GM18519 (cell line): Measurements from ENCODE around the gene TXLNB.

Experiments used
- ATAC-seq: cut with Tn5 transposase; IDR thresholded peaks from one replicate; pipeline ENCODE4 v1.9.1; 2021; ENCODE audit warnings: mild to moderate bottlenecking, moderate library complexity; ENCODE audit not compliant: unreplicated experiment, low FRiP score

The TXLNB gene

GRCh38 chr6:139291813-139292619, at the start of gene TXLNB:
Gene TXLNB (minus strand): TSS chr6:139291998. CDS start chr6:139288899, 3,099 bp downstream.
- ATAC-seq, result peak; percentile 58

DNA sequence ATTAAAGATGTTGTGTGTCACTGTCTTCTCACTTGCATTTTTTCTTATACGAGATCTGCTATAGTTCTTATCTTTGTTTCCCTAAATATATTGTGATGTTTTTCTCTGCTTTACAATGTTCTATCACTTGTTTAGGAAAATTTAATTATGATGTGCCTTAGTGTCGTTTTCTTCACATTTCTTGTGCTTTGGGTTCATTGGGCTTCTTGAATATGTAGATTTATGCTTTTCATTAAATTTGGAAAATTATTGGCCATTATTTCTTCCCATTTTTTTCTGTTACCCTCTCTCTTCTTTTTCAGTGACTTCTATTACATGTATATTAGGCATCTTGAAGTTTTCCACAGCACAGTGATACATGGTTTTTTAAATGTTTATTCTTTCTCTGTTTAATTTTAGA, 49.3 kb upstream of the TXLNB start:
- no peak for ATAC-seq

- ATAC-seq, result no peak
Observed at GRCh38 chr6:139338795-139339194, 47.0 kb upstream of the TXLNB start.

- no peak for ATAC-seq
Observed at GRCh38 chr6:139337830-139338229, 46.0 kb upstream of the TXLNB start.

DNA sequence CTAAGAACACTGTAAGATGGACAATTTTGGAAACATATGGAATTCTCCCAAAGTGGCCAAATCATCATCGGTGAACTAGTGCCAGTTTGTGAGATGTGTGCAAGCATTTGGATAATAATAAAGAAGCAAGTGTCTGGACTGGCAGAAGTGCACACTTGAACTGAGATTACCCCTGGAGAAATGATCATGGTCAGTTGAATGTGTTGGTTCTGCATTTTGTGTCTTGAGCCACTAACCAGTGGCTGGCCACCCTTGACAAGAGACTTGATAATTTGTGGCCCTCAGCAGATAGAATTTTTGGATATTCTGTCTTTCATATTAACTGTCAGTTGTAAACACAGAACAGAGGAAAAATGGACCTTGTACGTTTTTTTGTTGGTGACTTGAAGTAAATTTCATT, 45.2 kb upstream of the TXLNB start:
- no peak for ATAC-seq

DNA sequence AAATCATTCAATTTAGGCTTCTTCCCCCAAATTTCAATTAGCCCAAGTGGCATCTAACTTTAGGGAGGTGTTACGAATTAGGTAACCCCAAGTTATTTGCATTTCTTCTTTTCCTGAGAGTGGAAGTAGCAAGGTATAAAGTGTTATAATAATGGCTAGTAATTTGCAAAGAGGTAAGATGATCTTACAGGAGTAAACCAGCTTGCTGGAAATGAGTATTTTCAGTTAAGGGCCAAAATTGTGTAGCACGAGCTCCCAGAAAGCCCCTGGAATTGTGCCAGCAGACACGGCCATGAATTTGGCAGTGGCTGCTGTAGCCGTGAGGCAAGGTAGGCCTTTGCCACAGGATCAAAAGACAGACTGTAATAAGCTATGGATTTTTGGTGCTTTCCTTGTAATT, 44.7 kb upstream of the TXLNB start:
- ATAC-seq, result no peak

DNA sequence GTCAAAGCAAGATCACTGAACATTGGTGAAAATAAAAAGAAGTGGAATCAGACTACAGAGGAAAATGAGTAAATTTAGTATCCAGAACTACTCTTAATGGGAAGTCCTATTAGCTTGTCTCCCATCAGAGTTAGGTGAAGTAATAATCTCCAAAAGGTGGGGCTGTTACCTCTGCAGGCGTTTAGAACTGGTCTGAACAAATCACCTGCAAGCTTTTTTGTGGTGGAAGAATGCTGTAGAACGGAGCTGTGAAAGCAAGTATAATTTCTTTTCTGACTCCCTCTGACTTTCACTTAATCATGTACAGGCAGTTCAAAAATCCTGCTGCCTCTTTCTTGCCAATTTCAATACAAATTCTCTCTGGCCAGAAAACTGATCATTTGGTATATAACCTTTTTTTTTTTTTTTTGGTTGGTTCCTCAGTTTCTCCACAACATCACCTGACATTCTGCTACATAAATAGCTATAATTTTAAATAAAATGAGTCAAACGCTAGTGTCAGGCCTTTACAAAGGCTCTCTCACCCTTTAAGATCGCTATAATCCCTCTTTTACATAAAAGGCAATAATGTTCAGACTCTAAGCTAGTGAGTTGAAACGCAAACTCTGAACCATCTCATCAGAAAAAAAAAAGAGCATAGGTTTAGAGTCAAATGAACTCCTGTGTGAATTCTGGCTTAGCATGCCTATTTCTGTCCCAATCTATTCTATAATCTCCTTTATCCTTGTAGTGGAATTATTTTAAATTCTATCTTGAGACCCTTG, 43.8 kb upstream of the TXLNB start:
- no peak for ATAC-seq

DNA sequence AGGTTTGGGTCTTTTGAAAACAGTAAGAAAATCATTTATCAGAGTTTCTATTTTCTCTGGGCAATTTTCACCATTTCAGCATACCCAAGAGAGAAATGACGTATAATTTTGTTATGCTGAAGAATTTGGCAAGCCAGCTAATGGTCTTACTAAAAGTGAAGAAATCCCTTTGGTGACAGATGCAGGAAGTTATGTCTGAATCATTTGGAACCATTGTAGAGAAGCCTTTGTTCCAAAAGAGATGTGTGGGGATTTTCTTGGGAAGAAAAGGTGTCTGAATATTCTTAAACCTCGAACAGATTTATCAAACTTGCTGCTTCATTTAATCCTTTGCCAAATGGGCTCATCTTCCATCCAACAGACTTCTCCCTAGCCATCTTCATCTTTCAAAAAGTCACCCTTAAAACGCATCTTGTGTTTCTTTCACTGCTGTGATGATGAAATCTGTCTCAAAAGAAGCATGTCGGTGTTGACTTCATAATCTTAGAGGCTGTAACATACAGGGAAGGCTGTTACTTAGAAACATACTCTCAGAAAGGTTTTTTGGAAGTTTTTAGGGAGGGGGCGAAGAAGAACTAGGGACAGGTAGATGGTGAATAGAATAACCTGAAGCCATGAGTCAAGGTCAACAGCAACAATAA, 43.1 kb upstream of the TXLNB start:
- no peak for ATAC-seq

DNA sequence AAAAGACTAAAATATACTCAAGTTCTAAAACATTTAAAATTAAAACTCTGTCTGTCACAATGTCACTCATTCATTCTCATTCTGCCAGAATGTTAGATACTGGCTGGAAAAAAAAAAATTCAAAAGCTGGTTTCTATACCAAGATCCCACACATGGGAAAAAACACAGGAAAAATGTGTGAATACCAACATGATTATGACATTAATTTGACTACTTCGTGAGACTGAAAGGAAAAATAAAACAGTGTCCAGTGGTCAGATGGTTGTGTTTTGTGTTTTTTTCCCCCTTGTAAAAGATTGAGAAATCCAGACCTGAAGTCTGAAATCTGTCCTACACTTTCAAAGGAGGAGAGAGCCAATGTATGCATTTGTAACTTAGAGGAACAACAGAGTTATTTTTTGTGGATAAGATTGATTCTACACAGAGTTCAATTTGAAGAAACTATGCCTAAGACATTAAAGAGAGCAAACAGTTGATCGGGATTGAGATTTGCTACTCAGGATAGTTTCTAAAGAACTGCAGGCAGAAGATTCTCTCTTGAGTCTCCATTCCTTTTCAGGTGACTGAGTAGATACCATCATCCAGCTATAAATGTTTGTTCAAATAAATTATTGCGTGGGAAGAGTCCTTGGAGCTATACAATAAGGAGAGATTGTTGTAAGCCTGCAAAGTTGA, 39.2 kb upstream of the TXLNB start:
- ATAC-seq, result no peak

DNA sequence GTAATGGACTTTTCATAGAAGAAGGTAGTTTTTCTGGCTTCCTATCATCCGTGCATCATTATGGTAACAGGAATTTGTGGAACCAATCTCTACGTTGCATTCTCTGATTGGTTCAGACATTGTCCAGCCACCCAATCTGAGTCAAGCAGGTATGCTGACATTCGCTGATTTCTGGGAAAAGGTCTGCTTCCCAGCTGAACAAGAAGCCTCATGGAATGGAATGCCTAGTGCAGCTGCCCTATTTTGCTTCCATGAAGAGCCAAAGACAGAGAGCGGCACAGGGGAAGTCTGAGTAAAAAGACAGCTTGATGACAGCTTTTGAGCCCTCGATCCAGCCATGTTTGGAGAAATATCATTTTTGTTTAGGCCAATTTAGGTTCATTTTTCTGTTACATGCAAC, 38.5 kb upstream of the TXLNB start:
- no peak for ATAC-seq

DNA sequence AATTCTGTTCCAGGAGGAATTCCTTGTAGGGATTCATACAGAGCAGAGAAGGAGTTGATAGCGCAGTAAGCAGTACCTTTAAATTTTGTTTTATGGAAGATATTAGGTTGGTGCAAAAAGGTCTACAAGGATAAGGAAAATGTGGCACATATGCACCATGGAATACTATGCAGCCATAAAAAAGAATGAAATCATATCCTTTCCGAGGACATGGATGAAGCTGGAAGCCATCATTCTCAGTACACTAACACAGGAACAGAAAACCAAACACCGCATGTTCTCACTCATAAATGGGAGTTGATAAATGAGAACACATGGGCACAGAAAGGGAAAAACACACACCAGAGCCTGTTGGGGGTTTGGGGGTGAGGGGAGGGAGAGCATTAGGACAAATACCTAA, 37.4 kb upstream of the TXLNB start:
- no peak for ATAC-seq

DNA sequence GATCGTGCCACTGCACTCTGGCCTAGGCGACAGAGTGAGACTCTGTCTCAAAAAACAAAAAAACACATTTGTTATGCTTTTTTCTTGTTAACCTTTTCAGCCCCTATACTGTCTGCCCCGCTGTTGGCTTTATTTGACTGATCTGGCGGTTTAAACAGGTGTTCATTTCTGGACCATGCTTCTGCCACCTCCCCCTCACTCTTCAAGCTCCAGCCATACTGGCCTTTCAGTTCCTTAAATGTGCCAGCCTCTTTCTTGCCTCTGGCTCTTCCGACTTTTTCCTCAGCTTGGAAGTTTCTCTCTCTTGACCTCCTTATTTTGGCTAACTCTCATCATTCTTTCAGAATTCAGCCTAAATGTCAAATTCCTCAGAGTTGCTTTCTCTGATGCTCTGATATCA, 35.2 kb upstream of the TXLNB start:
- no peak for ATAC-seq

GRCh38 chr6:139325686-139326085, 33.9 kb upstream of the TXLNB start:
- ATAC-seq, result no peak

- no peak for ATAC-seq
Observed at GRCh38 chr6:139325125-139325524, 33.3 kb upstream of the TXLNB start.

GRCh38 chr6:139324301-139324555, 32.4 kb upstream of the TXLNB start:
- ATAC-seq, result no peak

GRCh38 chr6:139323511-139324300, 31.9 kb upstream of the TXLNB start:
- ATAC-seq, result no peak

- no peak for ATAC-seq
Observed at GRCh38 chr6:139320081-139320480, 28.3 kb upstream of the TXLNB start.

GRCh38 chr6:139316622-139317317, 25.0 kb upstream of the TXLNB start:
- ATAC-seq, result no peak

GRCh38 chr6:139313784-139314545, 22.2 kb upstream of the TXLNB start:
- no peak for ATAC-seq
